ENCODE data around the gene ADGRD1.

ADGRD1 gene

DNA sequence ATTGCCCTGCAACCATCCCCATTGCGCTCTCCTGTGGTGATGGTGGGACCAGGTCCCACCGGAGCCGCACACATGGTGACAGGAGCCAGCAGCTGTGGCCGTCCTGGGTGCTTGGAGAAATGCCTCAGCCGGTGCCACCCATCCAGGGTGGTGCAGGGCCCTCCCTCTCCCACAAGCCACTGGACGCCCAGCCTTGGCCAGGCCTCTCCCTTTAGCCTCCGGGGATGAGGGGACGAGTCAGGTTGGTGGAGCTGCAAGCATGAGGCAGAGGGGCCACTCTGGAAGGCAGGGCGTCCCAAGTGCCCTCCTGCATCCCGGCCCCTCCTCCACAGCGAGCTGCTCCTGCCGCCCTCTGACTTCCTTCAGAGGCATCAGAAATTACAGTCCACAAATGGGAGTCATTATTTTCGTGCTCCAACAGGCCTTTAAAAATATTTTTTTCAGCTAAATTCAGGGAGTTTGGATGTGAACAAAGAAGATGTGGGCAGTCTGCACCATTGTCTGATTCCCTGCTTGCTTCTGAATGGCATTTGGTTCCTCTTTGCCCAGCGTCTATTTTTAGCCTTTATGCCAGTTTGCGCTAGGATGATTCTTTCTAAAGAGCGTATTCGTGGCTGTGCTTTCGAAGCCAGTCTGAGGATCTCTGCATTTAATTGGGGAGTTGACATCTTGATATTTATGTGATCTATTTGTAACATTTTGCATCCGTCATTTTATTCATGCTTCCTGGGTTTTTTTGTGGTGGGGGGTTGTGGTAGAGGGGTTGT is 189.4 kb downstream of the ADGRD1 start:
- in situ Hi-C loops (cut with HindIII; ENCODE audit: low sequenced_read_pairs) = no loop called here

DNA sequence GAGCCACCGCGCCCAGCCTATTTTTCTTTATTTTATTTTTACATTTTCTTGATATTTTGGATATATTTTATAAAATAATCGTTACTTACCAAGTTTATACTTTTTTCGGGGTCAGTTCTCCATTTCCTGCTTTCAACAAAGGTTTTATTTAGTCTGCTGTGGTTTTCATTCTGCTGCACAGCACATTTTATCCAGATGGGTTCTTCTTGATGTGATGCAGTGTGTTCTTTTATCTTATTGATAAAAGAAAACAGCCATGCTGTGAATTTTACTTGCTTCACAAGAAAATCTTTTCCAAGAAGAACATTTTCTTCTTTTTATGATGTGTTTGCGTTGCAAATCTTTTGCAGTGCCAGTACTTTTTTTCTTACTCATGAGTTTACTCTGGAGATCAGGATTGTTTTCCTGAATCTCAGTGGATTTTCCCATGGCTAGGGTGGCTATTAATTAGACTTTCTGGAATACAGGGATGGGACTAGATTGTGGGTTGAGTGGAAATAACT is 192.5 kb downstream of the ADGRD1 start:
- in situ Hi-C loops (cut with HindIII; ENCODE audit: low sequenced_read_pairs) = no loop called here

DNA sequence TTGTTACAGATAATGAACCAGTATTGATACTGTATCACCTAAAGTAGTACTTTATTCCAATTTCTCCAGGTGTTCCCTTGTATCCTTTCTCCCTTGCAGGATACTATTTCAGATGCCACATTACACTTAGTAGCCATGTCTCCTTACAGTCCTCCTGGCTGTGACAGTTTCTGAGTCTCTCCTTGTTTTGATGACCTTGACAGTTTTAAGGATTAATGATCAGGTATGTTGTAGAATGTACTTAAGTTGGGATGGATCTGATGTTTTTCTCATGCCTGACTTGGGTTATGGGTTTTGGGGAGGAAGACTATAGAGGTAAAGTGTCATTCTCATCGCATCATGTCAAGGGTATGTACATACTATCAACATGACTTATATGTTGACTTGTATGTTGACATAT is 193.6 kb downstream of the ADGRD1 start:
- in situ Hi-C loops (cut with HindIII; ENCODE audit: low sequenced_read_pairs) = no loop called here

DNA sequence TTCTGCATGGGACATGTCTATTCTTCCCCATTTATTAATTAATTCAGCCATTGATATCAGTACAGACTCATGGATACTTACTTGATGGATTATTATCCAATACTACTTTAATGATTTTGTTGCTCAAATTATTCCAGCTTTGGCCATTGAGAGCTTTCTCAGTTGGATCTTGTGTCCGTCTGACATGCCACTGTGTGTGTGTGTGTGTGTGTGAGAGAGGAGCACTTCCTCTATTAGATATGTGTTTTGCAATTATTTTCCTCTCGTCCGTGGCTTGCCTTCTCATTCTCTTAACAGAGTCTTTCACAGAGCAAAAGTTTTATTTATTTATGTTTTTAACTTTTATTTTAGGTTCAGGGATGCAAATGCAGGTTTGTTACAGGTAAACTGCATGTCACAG is 194.2 kb downstream of the ADGRD1 start:
- in situ Hi-C loops (cut with HindIII; ENCODE audit: low sequenced_read_pairs) = no loop called here

DNA sequence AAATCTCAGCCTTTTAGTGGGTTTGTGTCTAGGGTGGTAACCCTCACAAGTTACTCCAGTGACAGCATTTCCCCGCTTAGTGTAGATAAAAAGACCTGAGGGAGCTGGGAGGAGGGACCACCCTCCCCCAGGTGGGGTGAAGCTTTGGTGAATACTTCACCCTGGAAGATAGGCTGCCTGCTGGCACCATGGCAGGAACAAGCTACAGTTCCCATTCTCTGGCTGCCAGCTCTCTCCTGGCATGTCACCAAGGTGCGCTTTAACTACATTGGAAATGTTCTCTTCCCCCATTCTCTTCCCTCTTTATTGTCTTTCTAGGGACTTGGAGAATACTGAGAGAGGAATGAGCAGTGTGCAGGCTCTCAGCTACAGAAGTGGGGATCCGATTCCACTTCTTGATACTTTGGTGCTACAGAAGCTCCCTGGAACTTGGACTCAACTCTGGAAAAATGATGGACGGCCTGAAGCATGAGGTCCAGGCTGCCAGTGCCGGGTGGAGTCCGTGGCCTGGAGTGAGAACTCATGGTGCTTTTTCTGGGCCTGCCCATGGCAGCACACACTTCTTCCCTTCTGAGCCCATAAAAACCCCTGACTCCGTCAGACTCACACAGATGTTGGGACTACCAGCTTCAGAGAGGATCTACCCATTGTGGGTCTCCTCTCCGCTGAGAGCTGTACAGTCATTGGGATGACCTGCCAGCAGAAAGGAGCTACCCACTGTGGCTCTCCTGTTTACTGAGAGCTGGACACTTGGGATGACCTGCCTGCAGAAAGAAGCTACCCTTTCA is 198.0 kb downstream of the ADGRD1 start:
- in situ Hi-C loops (cut with HindIII; ENCODE audit: low sequenced_read_pairs) = no loop called here

DNA sequence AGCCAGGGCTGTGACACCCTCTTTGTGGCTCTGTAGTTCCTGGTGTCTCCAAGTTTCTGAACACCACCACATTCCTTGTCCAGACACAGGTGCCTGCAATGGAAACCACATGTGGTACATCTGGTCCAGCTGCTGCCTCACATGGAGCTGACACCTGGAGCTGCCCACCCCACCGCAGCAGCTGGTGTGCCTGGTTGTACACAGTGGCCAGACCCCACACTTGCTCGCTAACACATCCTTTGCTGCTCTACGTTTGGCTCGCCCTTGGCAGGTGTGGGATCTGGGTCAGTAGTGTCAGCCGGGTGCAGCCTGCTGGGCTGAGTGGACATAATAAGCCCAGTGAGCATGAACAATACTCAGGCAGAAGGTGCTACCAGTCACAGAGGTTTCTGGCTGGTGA is 198.9 kb downstream of the ADGRD1 start:
- in situ Hi-C loops (cut with HindIII; ENCODE audit: low sequenced_read_pairs) = no loop called here

DNA sequence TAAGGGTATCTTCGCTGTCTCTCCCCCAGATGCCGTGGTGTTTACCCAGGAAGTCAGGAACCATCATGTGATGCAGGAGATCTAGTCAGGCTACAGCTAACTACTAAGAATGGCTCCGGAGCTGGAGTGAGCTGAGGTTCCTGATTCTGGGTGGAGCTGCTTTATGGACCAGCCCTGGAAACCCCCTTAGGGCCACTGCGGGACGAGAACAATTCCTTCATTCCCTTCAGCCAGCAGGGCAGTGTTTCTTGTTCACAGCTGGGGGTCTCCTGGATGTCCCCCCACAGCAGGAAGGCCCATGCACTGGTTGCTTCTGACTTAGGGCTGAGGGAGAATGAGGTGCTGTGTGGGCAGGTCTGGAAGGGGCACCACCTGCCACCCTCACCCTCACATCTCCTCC is 199.3 kb downstream of the ADGRD1 start:
- in situ Hi-C loops (cut with HindIII; ENCODE audit: low sequenced_read_pairs) = no loop called here

DNA sequence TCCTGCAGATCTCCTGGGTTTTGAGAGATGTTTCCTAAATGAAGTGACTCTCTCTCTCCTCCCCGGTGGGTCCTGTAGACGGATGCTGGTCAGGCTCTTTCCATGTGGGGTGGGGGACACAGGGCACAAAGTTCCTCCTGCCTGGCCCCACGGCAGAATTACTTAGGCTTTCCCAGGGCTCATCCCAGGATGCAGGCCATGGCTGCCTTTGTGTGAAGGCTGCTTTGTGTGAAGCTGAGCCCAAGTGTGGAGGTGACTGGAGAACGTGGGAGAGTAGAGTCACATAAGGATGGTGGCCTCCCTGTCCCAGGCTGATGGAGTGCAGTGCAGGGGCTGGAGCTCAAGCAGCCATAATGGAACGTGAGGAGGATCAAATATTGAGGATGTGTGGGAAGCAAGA is 200.2 kb downstream of the ADGRD1 start:
- in situ Hi-C loops (cut with HindIII; ENCODE audit: low sequenced_read_pairs) = no loop called here

DNA sequence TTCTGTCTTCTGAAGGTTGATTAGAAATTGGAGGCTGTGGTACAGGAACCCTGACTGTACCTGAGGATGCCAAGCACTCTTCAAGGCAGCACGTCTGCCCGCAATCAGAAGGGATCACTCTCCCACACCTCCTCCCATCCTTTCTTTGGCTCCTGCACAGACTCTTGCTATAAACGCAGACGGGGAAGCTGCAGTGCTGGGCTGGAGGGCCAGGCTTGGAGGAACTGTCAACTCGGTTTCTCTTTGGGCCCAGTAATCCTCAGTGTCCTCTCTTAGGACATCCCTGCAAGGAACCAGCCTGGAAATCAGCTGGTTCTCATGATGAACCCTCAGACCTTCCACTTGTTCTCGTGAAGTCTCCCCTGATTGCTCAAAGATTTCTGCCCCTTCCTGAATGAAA is 201.4 kb downstream of the ADGRD1 start:
- in situ Hi-C loops (cut with HindIII; ENCODE audit: low sequenced_read_pairs) = no loop called here

DNA sequence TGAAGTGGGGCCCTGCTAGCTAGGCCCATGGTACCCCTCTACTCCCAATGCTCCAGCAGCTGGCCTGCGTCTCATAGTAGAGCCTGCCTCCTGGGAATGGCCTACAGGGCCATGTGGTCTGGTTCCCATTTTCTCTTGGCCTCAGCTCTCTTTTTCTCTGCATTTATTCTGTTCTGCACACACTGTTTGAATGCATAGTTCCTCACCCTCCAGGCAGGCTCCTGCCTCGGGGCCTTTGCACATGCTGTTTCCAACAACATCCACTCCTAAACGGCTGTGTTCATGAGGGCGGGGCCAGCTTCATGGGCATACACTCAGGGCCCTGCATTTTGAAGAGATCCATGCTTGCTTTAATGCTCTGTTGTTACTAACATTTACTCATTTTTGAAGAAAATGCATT is 204.0 kb downstream of the ADGRD1 start:
- in situ Hi-C loops (cut with HindIII; ENCODE audit: low sequenced_read_pairs) = no loop called here

DNA sequence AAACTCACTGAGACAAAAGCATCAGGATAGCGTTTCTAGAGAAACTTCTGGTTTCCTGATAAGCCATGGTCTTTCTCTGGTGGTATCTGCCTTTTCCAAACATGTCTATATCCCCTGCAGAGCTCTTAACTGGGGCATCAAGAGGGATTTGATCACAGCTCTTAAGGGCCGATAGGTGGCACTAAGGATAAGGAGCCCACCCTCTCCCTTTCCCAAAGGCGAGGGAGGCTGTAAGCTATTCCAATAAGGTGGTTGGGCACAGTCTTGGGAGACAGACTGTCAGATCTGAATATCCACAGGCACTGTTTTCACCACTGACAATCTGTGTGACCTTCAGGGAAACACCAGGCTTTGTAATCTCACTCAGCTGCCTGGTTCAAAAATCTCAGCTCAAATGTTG is 206.0 kb downstream of the ADGRD1 start:
- in situ Hi-C loops (cut with HindIII; ENCODE audit: low sequenced_read_pairs) = no loop called here

DNA sequence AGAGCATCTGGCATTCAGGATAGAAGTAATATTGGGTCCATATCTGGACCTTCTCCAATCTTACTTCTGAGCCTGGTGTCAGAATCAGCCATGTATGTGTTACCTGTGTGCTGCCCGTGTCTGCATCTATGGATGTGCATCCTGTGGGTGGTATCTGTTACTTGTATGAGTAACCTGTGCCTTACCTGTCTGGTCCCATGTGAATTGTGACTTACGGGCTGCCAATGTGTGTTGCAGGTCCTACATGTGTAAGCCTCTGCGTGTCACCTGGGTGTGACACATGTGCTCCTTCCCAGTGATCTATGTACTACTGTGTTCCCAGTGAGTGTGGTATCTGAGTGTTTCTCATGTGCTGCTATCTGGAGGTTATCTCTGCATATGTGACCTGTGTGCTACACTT is 208.4 kb downstream of the ADGRD1 start:
- in situ Hi-C loops (cut with HindIII; ENCODE audit: low sequenced_read_pairs) = no loop called here

DNA sequence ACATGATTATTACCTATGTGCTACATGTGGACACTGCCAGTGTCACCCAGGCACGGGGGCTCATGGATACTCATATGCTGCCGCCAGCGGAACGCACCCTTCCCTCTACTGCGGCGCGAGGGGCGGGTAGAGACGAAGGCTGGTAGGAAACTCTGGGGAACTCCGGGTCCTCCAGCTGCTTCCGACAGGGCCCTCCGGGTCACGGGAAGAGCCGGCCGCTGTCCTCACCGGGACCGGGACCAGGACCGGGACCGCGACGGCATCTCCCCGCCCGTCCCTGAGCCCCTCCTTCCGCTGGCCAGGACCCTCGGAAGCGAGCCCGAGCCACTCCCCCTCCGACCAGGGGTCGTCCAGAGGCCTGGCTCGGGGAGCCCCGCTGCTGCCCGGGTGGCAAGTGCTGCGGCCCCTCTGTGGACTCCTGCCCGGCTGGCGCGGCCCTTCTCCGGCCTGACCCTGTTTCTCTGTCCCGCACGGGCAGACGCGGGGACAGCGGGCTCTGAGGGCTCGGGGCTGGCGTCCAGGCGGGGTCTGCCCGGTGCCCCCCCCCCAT is 209.6 kb downstream of the ADGRD1 start:
- in situ Hi-C loops (cut with HindIII; ENCODE audit: low sequenced_read_pairs) = no loop called here

DNA sequence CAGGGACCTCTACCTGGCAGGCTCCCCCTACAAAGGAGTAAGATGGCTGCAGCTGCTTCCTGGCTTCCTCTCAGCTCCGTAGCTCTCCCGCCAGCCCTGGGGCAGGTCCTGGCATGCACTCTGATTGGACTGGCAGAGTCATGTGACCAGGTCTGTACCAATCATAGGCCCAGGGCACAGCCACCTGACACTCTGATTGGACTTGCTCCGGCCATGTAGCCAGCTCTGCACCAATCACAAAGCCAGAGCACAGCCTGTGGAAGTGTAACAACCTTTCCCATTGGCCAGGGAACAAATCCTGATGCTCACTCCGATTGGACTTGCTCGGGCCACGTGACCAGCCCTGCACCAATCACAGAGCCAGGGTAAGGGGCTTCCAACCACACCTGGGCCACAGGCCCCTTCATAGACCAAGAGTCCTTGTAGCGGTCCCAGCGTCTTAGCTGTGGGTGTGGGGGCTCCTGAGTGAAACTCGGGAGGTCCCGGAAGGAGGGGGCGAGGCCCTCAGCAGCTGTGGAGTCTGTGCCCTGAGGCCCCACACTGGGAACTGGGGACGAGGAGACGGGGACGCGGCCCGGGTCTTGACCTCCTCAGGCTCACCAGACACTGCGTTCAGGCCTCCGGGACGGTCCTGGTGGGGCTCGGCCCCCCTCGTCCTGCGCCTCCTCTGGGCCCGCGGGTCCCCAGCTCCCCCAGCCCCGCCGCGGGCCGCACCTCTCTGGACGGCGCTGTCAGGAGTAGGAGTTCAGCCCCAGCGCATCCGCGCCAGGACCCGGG is 210.6 kb downstream of the ADGRD1 start:
- in situ Hi-C loops (cut with HindIII; ENCODE audit: low sequenced_read_pairs) = no loop called here

DNA sequence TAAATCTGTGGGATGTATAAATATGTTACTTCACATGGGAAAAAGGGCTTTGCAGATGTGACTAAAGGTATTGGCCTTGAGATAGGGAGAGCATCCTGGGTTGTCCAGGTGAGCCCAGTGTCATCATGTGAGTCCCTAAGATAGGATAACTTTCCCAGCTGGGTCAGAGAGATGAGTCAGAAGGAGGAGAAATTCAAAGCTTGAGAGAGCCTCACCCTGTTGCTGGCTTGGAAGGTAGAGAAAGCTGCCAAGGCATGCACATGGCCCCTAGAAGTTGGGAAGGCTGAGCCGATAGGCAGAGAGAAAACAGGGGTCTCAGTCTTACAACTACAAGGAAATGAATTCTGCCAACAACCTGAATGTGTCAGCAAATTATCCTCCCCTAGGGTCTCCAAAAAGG is 213.0 kb downstream of the ADGRD1 start:
- in situ Hi-C loops (cut with HindIII; ENCODE audit: low sequenced_read_pairs) = no loop called here

DNA sequence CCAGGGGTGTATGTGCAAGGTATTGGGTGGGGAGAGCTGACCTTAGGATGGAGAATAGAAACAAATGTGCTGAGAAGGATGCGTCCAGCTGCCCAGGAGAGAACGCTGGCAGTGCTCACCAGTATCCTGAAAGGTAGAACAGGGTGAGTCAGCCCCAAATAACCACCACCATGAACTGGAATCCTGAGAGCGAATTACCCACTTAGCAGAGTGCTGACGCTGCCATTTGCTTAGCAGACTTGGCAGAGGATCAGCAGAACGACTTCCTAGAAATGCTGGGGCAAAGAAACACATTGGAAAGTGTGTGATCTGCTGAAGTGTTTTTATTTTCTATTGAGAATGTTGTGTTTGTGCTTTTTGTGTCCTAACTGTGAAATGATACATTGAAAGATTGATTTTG is 213.6 kb downstream of the ADGRD1 start:
- in situ Hi-C loops (cut with HindIII; ENCODE audit: low sequenced_read_pairs) = no loop called here

DNA sequence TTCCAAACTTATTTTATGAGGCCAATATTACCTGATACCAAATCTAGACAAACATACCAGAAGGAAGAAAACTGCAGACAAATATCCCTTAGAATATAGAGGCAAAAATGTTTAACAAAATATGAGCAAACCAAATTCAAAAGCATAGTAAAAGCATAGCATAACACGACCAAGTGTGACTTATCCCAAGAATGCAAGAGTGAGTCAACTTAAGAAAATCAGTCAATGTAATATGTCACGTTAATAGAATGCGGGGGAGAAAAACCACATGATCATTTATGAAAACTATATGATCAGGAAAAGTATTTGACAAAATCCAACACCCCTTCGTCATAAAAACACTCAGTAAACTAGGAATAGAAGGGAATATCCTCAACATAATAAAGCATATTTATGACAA is 217.3 kb downstream of the ADGRD1 start:
- in situ Hi-C loops (cut with HindIII; ENCODE audit: low sequenced_read_pairs) = no loop called here

DNA sequence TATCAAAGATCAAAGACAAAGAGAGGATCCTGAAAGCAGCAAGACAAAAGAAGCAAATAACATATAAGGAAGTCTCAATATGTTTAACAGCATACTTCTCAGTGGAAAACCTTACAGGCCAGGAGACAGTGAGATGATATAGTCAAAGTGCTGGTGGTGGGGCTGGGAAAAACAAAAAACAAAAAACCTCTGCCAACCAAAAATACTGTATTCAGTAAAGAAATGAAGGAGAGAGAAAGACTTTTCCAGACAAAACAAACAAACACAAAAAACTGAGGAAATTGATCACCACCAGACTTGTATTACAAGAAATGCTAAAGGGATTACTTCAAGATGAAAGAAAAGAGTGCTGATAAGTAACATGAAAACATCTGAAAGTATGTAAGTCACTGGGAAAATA is 221.2 kb downstream of the ADGRD1 start:
- in situ Hi-C loops (cut with HindIII; ENCODE audit: low sequenced_read_pairs) = no loop called here

DNA sequence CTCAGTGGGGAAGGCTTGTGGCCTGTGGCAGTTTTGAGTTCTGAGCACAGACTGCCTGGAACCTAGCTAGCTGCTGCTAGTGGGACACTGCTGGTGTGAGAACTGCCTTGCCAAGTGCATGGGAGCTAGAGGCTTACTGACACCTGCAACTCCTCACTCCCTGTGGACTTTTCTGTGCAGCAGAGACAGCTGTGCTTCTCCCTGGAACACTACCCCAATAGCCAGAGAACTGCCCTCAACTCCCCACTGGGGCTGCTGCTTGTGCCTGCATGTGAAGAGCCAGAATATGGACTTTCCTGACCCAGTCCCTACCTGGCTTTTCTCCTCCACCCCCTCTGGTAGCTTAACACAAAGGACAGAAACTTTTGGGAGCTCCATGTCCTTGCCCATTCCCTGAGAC is 222.6 kb downstream of the ADGRD1 start:
- in situ Hi-C loops (cut with HindIII; ENCODE audit: low sequenced_read_pairs) = no loop called here

DNA sequence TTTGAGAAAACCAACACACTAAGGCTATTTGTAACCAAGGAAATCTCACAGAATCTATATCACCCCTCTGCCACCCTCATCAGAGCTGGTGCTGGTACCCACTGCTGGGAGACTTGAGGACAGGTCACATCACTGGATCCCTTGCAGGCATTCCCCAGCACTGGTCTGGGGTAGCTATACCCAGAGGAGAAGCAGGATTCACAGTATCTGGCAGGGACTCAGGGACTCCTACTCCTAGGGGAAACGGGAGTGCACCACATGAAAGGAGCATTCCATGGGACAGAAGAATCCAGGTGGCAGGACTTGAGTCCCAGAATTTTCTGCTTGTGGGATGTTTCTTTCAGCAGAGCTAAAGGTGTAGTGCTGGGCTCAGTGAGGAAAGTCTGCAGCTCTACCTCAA is 223.2 kb downstream of the ADGRD1 start:
- in situ Hi-C loops (cut with HindIII; ENCODE audit: low sequenced_read_pairs) = no loop called here

DNA sequence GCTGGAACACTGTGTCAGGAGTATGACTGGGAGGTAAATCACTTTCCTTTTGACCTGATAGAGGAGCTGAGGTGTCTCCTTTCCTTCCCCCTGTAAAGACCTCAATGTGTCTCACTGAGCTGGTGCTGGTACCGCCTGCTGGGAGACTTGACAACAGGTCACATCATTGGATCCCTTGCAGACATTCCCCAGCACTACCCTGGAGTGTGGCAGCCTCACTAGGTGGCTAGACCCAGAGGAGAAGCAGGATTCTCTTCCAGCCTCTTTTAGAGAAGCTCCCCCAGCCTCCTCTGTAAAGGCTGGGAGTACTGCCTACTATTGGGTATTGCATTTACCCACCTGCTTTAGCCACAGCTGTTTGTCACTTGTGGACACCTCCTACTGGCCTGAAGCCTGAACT is 223.9 kb downstream of the ADGRD1 start:
- in situ Hi-C loops (cut with HindIII; ENCODE audit: low sequenced_read_pairs) = no loop called here
